NB4 (cell line): ENCODE measurements around the gene PHC3.

Source experiments
- DNase-seq: peaks from one replicate; pipeline ENCODE4 v3.0.0; 2010; ENCODE audit warnings: low read depth
- H3K4me3 ChIP-seq: one replicate; pipeline ENCODE4 v1.5.1; 2011; ENCODE audit warnings: mild to moderate bottlenecking, low read depth, low read length, moderate library complexity
- MYC ChIP-seq: IDR thresholded peaks from 2 replicates; pipeline ENCODE4 v1.6.1; 2011; ENCODE audit warnings: low read depth, low read length
- POLR2A ChIP-seq: IDR thresholded peaks from 2 replicates; pipeline ENCODE4 v1.6.1; 2011; ENCODE audit warnings: mild to moderate bottlenecking; ENCODE audit not compliant: insufficient read length; ENCODE audit errors: extremely low read depth
- TF ChIP-seq, protein P1 (sequence below): IDR thresholded peaks from one replicate; pipeline ENCODE4 v1.5.1; 2012; ENCODE audit warnings: low read depth, low read length
- TF ChIP-seq, protein P2 (sequence below): IDR thresholded peaks from 2 replicates; pipeline ENCODE4 v1.6.1; 2011; ENCODE audit warnings: low read depth, low read length

The PHC3 gene

DNA sequence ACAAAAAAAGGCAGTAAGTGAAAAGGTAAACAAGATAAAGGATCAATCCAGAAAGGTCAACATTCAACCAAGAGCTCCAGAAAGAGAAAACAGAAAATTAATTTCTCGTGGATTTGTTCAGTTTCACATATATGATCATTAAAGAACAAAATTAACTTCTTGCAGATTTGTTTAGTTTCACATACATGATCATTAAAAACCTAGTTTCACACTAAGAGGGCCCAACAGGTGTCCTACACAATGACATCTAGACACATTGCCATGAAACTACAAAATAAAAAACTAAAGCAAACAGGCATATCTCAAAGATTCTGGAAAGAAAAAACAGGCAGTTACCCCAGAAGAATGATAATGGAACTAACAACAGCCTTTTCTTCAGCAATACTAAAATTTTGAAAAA lies 22.1 kb downstream of the PHC3 start:
- no peak overlapping the region for H3K4me3 ChIP-seq
- DNase-seq = no peak
- TF ChIP-seq, protein P1, sequence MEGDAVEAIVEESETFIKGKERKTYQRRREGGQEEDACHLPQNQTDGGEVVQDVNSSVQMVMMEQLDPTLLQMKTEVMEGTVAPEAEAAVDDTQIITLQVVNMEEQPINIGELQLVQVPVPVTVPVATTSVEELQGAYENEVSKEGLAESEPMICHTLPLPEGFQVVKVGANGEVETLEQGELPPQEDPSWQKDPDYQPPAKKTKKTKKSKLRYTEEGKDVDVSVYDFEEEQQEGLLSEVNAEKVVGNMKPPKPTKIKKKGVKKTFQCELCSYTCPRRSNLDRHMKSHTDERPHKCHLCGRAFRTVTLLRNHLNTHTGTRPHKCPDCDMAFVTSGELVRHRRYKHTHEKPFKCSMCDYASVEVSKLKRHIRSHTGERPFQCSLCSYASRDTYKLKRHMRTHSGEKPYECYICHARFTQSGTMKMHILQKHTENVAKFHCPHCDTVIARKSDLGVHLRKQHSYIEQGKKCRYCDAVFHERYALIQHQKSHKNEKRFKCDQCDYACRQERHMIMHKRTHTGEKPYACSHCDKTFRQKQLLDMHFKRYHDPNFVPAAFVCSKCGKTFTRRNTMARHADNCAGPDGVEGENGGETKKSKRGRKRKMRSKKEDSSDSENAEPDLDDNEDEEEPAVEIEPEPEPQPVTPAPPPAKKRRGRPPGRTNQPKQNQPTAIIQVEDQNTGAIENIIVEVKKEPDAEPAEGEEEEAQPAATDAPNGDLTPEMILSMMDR = no peak
- TF ChIP-seq POLR2A (no peak), MYC (no peak)
- TF ChIP-seq, protein P2, sequence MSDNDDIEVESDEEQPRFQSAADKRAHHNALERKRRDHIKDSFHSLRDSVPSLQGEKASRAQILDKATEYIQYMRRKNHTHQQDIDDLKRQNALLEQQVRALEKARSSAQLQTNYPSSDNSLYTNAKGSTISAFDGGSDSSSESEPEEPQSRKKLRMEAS = no peak

DNA sequence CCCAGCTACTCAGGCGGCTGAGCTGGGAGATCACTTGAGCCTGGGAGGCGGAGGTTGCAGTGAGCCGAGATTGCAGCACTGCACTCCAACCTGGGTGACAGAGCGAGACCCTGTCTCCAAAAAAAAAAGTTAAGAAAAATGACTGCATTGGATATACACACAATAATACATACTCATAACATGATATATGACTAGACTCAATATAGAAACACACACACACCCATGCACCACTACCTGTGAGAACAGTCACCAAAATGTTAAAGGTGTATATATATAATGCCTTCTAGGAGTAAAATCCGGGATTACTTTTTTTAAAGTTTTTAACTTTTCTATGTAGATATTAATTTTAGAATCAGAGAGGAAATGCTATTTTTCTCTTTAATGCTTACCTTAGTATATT lies 25.9 kb downstream of the PHC3 start:
- no peak for DNase-seq
- TF ChIP-seq, protein P2 = no peak
- TF ChIP-seq, protein P1 = no peak
- TF ChIP-seq POLR2A (no peak), MYC (no peak)
- no peak overlapping the region for H3K4me3 ChIP-seq

DNA sequence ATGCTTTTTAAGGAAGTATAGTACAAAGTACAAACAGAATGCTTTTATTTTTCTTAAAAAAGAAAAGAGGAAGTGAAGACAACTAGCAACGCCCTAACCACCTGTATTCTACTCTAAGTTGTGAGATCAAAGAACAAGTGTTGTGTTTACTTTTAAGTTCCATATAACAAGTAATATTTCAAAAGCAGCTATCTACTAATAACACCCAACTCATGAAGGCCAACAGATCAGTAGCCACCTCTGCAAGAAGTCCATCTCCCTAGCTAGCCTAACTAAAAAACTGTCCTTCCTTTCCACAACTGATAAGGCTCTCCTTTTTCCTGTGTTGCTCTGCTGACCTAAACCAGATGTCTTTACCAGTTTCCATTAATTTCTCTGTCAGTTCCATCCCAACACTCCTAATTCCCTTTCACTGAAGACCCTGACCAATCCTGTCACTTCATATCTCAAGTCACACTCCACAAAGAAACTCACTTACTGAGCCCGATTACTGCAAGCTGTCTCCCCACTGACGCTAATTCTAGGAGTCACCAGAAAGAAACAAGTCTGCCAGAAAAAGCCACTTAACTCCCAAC lies 26.9 kb downstream of the PHC3 start:
- peak overlapping the region; percentile 17 for H3K4me3 ChIP-seq
- DNase-seq = peak; percentile 69
- TF ChIP-seq MYC (no peak), POLR2A (no peak)
- TF ChIP-seq, protein P2 = no peak
- TF ChIP-seq, protein P1 = no peak

DNA sequence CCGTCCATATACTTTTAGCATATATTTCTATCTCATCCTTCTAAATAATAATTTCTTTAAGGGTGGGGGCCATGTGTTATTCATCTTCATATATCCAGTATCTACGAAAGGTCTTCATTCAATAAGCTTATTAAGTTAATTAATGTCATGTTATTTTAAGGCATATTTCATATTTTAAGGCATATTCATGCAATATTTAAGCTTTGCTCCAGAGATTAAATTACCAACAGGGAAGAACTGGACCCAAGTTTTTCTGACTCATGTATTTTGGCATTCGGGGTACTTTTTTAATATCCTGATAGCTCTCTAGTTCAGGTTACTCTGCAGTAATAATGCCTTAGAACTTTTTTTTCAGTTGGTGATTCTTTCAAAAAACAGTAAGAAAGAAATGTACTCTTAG lies 27.4 kb downstream of the PHC3 start:
- H3K4me3 ChIP-seq = no peak overlapping the region
- DNase-seq = no peak
- no peak for TF ChIP-seq POLR2A
- TF ChIP-seq, protein P1 = no peak
- TF ChIP-seq, protein P2 = no peak
- TF ChIP-seq MYC = no peak

DNA sequence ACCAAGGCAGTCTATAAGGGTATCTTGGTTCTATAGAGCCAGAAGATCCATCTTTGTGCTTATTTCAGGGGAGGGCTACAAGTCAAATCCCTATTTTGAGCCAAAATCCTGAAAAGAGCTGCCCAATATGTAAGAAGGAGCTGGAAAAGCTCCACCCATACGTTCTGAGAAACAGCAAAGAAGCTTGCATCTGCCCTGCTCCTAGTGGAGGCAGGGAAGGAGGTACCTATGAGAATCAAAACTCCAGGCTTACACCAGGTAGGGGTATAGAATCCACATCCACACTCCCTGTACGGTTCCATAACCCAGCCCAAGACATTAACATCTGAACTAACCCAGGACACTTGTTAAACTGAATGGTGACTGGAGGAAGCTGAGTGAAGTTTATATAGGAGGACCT lies 30.0 kb downstream of the PHC3 start:
- no peak overlapping the region for H3K4me3 ChIP-seq
- no peak for DNase-seq
- TF ChIP-seq MYC = no peak
- TF ChIP-seq POLR2A = no peak
- TF ChIP-seq, protein P2 = no peak
- TF ChIP-seq, protein P1 = no peak
